ENCODE results near the gene CFAP74.

Gene CFAP74

GRCh38 chr1:2003541-2004131 lies at the start of gene CFAP74:
TSS of gene CFAP74 (minus strand) at chr1:2003786. CDS start at chr1:1990956, 12,830 bp downstream.
- DNase-seq (ENCODE audit: low read depth) = peak; percentile 27
- TF ChIP-seq, protein P1, sequence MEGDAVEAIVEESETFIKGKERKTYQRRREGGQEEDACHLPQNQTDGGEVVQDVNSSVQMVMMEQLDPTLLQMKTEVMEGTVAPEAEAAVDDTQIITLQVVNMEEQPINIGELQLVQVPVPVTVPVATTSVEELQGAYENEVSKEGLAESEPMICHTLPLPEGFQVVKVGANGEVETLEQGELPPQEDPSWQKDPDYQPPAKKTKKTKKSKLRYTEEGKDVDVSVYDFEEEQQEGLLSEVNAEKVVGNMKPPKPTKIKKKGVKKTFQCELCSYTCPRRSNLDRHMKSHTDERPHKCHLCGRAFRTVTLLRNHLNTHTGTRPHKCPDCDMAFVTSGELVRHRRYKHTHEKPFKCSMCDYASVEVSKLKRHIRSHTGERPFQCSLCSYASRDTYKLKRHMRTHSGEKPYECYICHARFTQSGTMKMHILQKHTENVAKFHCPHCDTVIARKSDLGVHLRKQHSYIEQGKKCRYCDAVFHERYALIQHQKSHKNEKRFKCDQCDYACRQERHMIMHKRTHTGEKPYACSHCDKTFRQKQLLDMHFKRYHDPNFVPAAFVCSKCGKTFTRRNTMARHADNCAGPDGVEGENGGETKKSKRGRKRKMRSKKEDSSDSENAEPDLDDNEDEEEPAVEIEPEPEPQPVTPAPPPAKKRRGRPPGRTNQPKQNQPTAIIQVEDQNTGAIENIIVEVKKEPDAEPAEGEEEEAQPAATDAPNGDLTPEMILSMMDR (conservative IDR thresholded peaks at IDR 0.05; ENCODE audit: control insufficient read depth, insufficient read depth, low read depth, low read length) = no peak
- no peak within 1 kb of the TSS for H3K4me3 ChIP-seq (ENCODE audit: control insufficient read depth, low read depth, low read length)

DNA sequence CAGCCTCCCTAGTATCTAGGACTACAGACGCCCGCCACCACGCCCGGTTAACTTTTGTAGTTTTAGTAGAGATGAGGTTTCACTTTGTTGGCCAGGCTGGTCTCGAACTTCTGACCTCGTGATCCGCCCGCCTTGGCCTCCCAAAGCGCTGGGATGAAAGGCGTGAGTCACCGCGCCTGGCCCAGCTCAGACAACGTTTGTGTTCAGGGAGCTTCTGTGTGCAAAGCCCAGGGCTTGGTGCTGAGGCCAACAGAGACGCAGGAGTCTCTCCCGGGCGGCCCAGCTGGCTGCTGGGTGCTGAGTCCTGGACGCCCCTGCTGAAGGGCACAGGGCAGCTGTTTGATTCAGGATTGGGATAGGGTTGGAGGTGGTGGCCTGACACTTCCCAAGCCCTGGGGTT lies 49.6 kb upstream of the CFAP74 start:
- TF ChIP-seq, protein P1 (conservative IDR thresholded peaks at IDR 0.05; ENCODE audit: control insufficient read depth, insufficient read depth, low read depth, low read length) = no peak
- DNase-seq (ENCODE audit: low read depth) = no peak
- H3K4me3 ChIP-seq (ENCODE audit: control insufficient read depth, low read depth, low read length) = no peak overlapping the region

GRCh38 chr1:2052756-2053155 lies 49.2 kb upstream of the CFAP74 start:
- no peak overlapping the region for H3K4me3 ChIP-seq (ENCODE audit: control insufficient read depth, low read depth, low read length)
- TF ChIP-seq, protein P1 (conservative IDR thresholded peaks at IDR 0.05; ENCODE audit: control insufficient read depth, insufficient read depth, low read depth, low read length) = no peak
- DNase-seq (ENCODE audit: low read depth) = no peak

- no peak for DNase-seq (ENCODE audit: low read depth)
- TF ChIP-seq, protein P1 (conservative IDR thresholded peaks at IDR 0.05; ENCODE audit: control insufficient read depth, insufficient read depth, low read depth, low read length) = no peak
- no peak overlapping the region for H3K4me3 ChIP-seq (ENCODE audit: control insufficient read depth, low read depth, low read length)
Measured at GRCh38 chr1:2052054-2052679, 48.6 kb upstream of the CFAP74 start.

DNA sequence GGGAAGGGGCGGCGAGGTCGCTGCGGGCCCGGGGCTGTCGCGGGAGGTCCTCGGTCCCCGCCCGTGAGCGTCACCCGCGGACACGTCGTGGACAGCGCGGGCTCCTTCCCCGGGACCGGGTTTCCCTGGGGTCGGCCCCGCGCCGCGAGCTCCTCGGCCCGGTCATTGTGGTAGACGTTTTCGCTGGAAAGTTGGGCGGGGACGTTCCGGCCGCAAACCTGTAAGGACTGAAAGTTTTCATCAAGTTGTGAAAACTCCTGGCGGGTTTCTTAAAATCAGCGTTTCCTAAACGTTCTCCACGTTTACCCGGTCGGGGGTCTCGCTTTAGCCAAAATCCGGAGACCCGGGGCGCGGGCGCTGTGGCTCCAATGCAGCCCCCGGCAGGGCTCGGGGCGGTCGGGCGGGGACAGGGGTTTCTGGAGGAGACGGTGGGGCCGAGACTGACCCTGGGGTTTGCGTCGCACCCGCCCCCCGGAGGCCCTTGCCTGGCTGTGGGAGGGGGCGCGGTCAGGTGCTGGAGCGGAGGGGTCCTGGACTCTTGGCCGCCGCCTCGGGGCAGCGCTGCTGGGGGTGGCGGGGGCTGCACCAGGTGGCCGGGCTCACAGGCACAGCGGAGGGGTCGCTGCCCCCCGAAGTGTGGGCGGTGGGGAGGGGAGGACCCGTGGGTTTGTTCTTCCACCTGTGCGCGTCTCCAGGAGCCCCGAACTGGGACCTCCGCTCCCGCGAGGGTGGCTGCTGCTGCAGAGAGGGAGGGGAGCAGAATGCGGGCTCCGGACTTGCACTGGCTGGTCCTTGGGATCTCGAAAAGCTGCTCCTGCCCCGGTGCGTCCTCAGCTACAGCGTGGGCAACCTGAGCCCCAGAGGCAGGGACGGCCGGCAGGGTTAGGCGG lies 47.5 kb upstream of the CFAP74 start:
- H3K4me3 ChIP-seq (ENCODE audit: control insufficient read depth, low read depth, low read length) = no peak overlapping the region
- DNase-seq (ENCODE audit: low read depth) = no peak
- TF ChIP-seq, protein P1 (conservative IDR thresholded peaks at IDR 0.05; ENCODE audit: control insufficient read depth, insufficient read depth, low read depth, low read length) = no peak

GRCh38 chr1:2050461-2050792 lies 46.8 kb upstream of the CFAP74 start:
- no peak overlapping the region for H3K4me3 ChIP-seq (ENCODE audit: control insufficient read depth, low read depth, low read length)
- no peak for DNase-seq (ENCODE audit: low read depth)
- TF ChIP-seq, protein P1 (conservative IDR thresholded peaks at IDR 0.05; ENCODE audit: control insufficient read depth, insufficient read depth, low read depth, low read length) = no peak

Data from fibroblast of mammary gland (primary cell).